RWPE2 (cell line): ENCODE measurements around the gene PBX1.

Source experiments
- ATAC-seq: fragments of 200-7000 bp; cut with Tn5 transposase; 3 replicates; pipeline ENCODE4 v1.9.1; 2021; ENCODE audit warnings: low read depth
- DNase-seq: peaks from one replicate; pipeline ENCODE4 v3.0.0-alpha.2; 2020; ENCODE audit warnings: low spot score
- H3K27ac ChIP-seq: fragments of 450-650 bp; 2 replicates; pipeline ENCODE4 v1.5.1; 2017; ENCODE audit warnings: mild to moderate bottlenecking; ENCODE audit not compliant: poor library complexity, severe bottlenecking
- H3K27me3 ChIP-seq: fragments of 250-450 bp; sonication (Bioruptor Pico); 2 replicates; pipeline ENCODE4 v1.5.1; 2021; ENCODE audit warnings: mild to moderate bottlenecking, moderate library complexity; ENCODE audit not compliant: insufficient read depth, poor library complexity, severe bottlenecking
- H3K36me3 ChIP-seq: fragments of 250-450 bp; sonication (Bioruptor Pico); 2 replicates; pipeline ENCODE4 v1.5.1; 2020; ENCODE audit warnings: low read depth, mild to moderate bottlenecking, moderate library complexity
- H3K4me1 ChIP-seq: fragments of 250-450 bp; sonication (Bioruptor Pico); 2 replicates; pipeline ENCODE4 v1.5.1; 2021; ENCODE audit warnings: mild to moderate bottlenecking, moderate library complexity; ENCODE audit not compliant: insufficient read depth, poor library complexity, severe bottlenecking
- H3K4me3 ChIP-seq: fragments of 250-450 bp; sonication (Bioruptor Pico); 2 replicates; pipeline ENCODE4 v1.5.1; 2021; ENCODE audit warnings: mild to moderate bottlenecking, moderate library complexity; ENCODE audit not compliant: severe bottlenecking
- H3K9me3 ChIP-seq: fragments of 250-450 bp; sonication (Bioruptor Pico); 2 replicates; pipeline ENCODE4 v1.5.1; 2021; ENCODE audit warnings: mild to moderate bottlenecking, moderate library complexity; ENCODE audit not compliant: severe bottlenecking
- TF ChIP-seq, protein P1 (sequence below): fragments of 450-650 bp; IDR thresholded peaks from one replicate; pipeline ENCODE4 v1.5.1; 2017; ENCODE audit warnings: mild to moderate bottlenecking, moderate library complexity; ENCODE audit not compliant: poor library complexity, severe bottlenecking

Gene PBX1

DNA sequence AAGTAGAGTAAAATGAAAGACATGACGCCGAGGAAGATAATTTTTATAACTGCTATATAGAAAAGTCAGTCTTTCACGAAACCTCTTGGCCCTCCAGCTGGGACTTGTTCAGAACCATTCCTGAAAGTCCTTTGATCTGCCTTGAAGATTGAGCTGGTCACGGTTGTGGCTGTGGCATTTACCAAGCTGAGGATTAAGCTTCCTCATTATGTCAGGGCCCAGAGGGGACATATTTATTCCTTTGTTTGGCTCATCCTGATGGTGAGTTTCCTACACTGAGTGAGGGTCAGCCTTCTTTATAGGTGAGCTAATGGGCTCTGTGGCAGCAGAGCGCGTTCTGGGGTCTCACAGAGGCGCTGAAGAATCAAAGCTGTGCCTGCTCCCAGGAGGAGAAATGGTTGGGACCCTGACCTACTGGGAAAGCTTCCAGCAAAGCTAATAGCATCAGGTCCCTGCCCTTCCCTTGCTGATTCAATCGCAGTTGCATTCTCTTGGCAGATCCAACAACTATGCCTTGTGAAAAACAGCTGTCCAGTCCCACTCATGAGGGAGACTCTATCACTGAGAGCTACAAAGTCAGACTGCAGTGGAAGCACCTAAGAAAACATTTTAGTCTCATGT lies 43.2 kb upstream of the PBX1 start:
- ATAC-seq, result no peak
- no peaks in the 10 kb centered on the region for H3K27me3 ChIP-seq

DNA sequence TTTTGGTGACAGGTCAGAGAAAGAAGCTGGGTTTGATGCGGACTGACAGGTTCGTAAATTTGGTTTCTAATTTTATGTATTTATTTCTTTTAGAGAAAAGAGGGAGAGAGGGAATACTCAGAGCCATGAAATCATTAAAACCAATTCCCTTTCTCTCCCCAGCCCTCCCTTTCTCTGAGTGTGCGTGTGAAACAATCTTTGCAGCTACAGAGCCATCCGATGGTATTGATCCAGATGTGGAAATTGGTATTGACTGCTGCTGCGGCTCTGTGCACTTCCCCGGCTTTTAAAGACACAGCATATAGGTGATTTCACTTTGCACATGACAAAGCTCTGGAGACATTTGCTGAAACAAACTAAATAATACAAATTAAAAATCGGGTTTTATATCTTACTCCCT lies 42.4 kb upstream of the PBX1 start:
- H3K36me3 ChIP-seq, result no peaks in the 10 kb centered on the region
- H3K27ac ChIP-seq, result no peak overlapping the region
- H3K9me3 ChIP-seq, result no peaks in the 10 kb centered on the region
- ATAC-seq, result no peak
- no peak overlapping the region for H3K4me3 ChIP-seq
- DNase-seq, result no peak
- no peaks in the 10 kb centered on the region for H3K27me3 ChIP-seq
- TF ChIP-seq, protein P1, sequence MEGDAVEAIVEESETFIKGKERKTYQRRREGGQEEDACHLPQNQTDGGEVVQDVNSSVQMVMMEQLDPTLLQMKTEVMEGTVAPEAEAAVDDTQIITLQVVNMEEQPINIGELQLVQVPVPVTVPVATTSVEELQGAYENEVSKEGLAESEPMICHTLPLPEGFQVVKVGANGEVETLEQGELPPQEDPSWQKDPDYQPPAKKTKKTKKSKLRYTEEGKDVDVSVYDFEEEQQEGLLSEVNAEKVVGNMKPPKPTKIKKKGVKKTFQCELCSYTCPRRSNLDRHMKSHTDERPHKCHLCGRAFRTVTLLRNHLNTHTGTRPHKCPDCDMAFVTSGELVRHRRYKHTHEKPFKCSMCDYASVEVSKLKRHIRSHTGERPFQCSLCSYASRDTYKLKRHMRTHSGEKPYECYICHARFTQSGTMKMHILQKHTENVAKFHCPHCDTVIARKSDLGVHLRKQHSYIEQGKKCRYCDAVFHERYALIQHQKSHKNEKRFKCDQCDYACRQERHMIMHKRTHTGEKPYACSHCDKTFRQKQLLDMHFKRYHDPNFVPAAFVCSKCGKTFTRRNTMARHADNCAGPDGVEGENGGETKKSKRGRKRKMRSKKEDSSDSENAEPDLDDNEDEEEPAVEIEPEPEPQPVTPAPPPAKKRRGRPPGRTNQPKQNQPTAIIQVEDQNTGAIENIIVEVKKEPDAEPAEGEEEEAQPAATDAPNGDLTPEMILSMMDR, result no peak
- H3K4me1 ChIP-seq, result no peaks in the 10 kb centered on the region

More for the DNA sequence above, 43.2 kb upstream of the PBX1 start:
- DNase-seq, result no peak
- Histone ChIP-seq H3K27ac (no peak overlapping the region), H3K4me3 (no peak overlapping the region), H3K36me3 (no peaks in the 10 kb centered on the region), H3K4me1 (no peaks in the 10 kb centered on the region), H3K9me3 (no peaks in the 10 kb centered on the region)
- TF ChIP-seq, protein P1, result no peak

DNA sequence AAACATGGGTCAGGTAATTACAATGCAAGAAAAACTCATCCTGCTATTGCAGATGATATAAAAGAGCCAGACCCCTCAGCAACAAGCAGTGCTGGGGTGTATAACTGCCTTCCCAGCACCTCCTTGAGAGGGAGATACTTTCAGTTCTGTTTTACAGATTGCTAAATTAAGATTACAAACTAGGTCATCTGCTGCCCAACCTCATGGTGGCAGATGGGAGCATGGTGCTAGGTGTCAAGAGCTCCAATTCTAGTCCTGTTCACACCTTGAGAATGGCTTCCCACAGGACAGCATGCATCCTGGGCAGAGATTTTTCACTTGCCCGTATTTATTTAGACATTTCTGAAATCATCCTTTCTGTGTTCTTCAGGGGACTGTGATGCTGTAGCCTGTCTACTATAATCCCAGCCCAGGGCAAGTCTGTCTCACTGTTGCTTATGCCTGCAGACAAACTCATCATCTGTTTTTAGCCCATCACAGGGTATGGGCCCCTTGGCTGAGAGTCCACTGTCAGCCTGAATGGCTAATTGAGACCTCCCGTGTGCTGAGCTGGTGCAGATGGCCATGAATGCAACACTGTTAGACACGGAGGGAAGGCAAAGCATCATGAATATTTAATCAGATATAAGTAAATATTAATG lies 40.2 kb upstream of the PBX1 start:
- TF ChIP-seq, protein P1, result no peak
- Histone ChIP-seq H3K4me1 (no peaks in the 10 kb centered on the region), H3K27ac (no peak overlapping the region), H3K9me3 (no peaks in the 10 kb centered on the region), H3K27me3 (no peaks in the 10 kb centered on the region), H3K36me3 (no peaks in the 10 kb centered on the region), H3K4me3 (no peak overlapping the region)
- no peak for ATAC-seq
- no peak for DNase-seq

DNA sequence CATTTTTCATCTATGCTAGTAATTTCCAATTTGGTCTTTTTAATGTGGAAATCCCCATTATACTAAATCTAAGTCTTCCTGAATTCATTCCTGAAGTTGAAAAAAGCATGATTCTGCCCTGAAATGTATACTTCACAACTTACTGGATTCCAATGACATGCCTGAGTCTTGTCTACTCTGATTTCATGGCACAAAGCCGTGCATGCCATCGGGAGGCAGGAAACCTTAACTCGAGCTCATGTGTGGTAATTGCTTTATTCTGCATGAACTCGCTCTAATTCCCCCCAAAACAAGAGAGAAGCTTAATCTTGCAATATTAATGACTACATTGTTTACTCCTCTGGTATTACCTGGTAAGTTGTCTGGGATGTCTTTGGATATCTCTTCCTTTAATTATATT lies 39.6 kb upstream of the PBX1 start:
- TF ChIP-seq, protein P1, result no peak

DNA sequence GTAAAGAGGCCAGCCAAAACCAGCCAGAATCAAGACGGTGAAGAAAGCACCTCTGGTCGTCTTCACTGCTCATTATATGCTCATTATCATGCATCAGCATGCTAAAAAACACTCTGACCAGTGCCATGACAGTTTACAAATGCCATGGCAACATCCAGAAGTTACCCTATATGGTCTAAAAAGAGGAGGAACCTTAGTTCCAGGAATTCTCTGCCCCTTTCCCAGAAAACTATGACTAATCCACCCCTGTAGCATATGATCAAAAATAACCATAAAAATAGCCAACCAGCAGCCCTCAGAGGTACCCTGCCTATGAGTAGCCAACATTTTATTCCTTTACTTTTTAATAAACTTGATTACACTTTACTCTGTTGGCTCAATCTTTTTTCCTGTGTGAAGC lies 34.2 kb upstream of the PBX1 start:
- no peak for DNase-seq
- H3K27ac ChIP-seq, result no peak overlapping the region
- TF ChIP-seq, protein P1, result no peak
- no peaks in the 10 kb centered on the region for H3K9me3 ChIP-seq
- H3K4me1 ChIP-seq, result no peaks in the 10 kb centered on the region
- H3K36me3 ChIP-seq, result no peaks in the 10 kb centered on the region
- ATAC-seq, result no peak
- no peak overlapping the region for H3K4me3 ChIP-seq
- H3K27me3 ChIP-seq, result no peaks in the 10 kb centered on the region

More for the DNA sequence above, 39.6 kb upstream of the PBX1 start:
- no peaks in the 10 kb centered on the region for H3K36me3 ChIP-seq
- H3K27me3 ChIP-seq, result no peaks in the 10 kb centered on the region
- no peaks in the 10 kb centered on the region for H3K4me1 ChIP-seq
- no peak overlapping the region for H3K4me3 ChIP-seq
- no peak for ATAC-seq
- no peak for DNase-seq
- H3K27ac ChIP-seq, result no peak overlapping the region
- no peaks in the 10 kb centered on the region for H3K9me3 ChIP-seq
